ENCODE results near the gene PRDM5. TPM values are rescaled to one million over a fixed set of nuclear protein-coding genes. Genes with fewer than 3 reads are reported as not detected.

Gene PRDM5
- total RNA-seq, 2 donors from 2014 or later, result 9.6 to 36.3 TPM

DNA sequence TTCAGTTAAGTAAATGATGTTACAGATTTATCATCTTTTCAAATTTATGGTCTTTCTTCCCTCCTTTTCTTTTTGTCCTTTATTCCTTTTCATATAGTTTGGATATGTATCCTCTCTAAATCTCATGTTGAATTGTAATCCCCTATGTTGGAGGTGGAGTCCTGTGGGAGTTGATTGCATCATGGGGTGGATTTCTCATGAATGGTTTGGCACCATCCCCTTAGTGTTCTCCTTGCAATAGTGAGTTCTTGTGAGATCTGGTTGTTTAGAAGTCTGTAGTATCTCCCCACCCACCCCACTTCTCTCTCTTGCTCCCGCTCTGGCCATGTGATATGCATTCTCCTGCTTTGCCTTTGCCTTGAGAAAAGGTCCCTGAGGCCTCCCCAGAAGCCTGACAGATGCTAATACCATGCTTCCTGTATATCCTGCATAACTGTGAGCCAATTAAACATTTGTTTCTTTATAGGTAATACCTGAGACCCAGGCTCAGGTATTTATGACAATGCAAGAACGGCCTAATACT is 236.7 kb downstream of the PRDM5 start:
- ATAC-seq (no peak), DNase-seq (no peak)
- no peaks in the 10 kb centered on the region for H3K36me3 ChIP-seq (replicated peaks in 1 of 2; ENCODE audit: insufficient read depth in 1 of 2, low read depth in 2 of 2)
- no peaks in the 10 kb centered on the region for H3K27me3 ChIP-seq
- no peaks in the 10 kb centered on the region for H3K9me3 ChIP-seq
- H3K4me3 ChIP-seq, result no peak overlapping the region
- H3K27ac ChIP-seq, result no peak overlapping the region
- intact Hi-C loops (cut with DNase I), result no loop called here
- WGBS, 2 donors, result 92 to 98% methylated on average over 2 of the region's 2 CpGs
- no peaks in the 10 kb centered on the region for H3K4me1 ChIP-seq
- TF ChIP-seq POLR2A (IDR thresholded peaks at IDR 0.05), result no peak
- TF ChIP-seq, protein P1, sequence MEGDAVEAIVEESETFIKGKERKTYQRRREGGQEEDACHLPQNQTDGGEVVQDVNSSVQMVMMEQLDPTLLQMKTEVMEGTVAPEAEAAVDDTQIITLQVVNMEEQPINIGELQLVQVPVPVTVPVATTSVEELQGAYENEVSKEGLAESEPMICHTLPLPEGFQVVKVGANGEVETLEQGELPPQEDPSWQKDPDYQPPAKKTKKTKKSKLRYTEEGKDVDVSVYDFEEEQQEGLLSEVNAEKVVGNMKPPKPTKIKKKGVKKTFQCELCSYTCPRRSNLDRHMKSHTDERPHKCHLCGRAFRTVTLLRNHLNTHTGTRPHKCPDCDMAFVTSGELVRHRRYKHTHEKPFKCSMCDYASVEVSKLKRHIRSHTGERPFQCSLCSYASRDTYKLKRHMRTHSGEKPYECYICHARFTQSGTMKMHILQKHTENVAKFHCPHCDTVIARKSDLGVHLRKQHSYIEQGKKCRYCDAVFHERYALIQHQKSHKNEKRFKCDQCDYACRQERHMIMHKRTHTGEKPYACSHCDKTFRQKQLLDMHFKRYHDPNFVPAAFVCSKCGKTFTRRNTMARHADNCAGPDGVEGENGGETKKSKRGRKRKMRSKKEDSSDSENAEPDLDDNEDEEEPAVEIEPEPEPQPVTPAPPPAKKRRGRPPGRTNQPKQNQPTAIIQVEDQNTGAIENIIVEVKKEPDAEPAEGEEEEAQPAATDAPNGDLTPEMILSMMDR (IDR thresholded peaks at IDR 0.05), result no peak

DNA sequence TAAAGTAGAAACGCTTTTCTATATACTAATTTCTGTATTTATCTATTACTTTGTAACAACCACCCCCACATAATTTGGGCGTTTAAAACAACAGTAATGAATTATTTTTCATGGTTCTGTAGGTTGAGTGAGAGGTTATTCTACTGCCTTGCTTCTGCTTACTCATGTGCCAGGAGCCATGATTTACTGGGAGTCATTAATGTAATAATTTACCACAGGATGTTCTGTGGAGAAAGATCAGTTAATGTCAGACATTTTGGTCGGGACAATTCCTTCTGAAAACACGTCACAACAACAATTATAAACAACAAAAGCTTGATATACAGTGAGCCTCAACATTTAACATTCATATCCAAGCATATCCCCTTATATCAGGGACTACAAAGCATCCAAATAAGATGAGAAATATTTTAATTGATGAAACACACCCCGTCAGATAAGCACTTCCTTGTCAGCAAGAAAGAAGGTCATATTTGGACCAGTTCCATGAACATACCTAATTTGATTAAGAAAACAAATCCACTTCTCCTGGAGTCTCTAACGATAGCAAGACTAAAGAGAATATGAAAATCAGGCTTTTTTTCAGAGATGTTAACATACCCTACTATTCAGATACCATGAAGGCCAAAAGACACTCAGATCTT is 238.5 kb downstream of the PRDM5 start:
- Histone ChIP-seq H3K36me3 (replicated peaks in 1 of 2; ENCODE audit: insufficient read depth in 1 of 2, low read depth in 2 of 2) (no peaks in the 10 kb centered on the region), H3K4me3 (no peak overlapping the region), H3K27ac (no peak overlapping the region), H3K4me1 (no peaks in the 10 kb centered on the region), H3K27me3 (no peaks in the 10 kb centered on the region), H3K9me3 (no peaks in the 10 kb centered on the region)
- intact Hi-C loops (cut with DNase I), result no loop called here
- 32 to 43% methylated on average over 6 of the region's 6 CpGs for WGBS, 2 donors
- peak; percentile 42 for ATAC-seq
- DNase-seq, result no peak
- TF ChIP-seq, protein P1 (IDR thresholded peaks at IDR 0.05), result no peak
- no peak for TF ChIP-seq POLR2A (IDR thresholded peaks at IDR 0.05)

DNA sequence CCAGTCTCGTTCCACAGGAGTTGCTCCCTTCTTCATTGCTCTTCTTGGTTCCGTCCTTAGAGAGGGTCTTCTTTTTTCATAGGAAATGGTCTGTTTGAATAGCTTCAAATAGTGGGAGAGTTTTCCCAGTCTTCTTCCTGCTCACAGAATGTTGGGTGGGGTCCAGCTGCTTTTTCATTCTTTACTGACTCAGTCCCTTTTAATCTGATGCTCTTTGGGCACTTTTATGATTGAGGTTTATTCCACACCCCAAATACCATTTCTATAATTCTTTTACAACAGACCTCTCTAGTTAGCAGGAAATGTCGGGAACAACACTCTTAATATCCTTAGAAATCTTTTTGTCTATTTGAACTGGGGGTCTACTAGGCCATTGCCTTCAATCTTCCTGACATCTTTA is 239.5 kb downstream of the PRDM5 start:
- intact Hi-C loops (cut with DNase I), result no loop called here
- TF ChIP-seq POLR2A (IDR thresholded peaks at IDR 0.05), result no peak
- Histone ChIP-seq H3K27me3 (no peaks in the 10 kb centered on the region), H3K9me3 (no peaks in the 10 kb centered on the region), H3K4me1 (no peaks in the 10 kb centered on the region), H3K4me3 (no peak overlapping the region), H3K27ac (no peak overlapping the region), H3K36me3 (replicated peaks in 1 of 2; ENCODE audit: insufficient read depth in 1 of 2, low read depth in 2 of 2) (no peaks in the 10 kb centered on the region)
- ATAC-seq (no peak), DNase-seq (no peak)
- WGBS, 2 donors, result 77 to 86% methylated on average over 3 of the region's 3 CpGs

DNA sequence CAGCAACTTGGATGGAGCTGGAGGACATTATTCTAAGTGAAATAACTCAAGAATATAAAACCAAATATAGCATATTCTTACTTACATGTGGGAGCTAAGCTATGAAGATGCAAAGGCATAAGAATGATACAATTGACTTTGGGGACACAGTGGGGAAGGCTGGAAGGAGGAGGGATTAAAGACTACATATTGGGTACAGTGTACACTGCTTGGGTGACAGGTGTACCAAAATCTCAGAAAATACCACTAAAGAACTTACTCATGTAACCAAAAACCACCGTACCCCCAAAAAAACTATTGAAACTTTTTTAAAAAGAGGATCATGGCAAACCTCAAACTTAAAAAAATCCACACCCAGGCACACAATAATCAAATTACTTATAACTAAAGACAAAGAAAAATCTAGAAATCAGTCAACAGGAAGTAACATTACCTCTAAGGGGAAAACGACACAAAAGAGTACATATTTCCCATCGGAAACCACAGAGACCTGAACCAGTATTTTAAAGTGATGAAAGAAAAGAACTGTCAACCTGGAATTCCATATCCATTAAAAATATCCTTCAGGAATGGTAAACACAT is 241.8 kb downstream of the PRDM5 start:
- 86 to 93% methylated on average over 3 of the region's 3 CpGs for WGBS, 2 donors
- Histone ChIP-seq H3K9me3 (no peaks in the 10 kb centered on the region), H3K27ac (no peak overlapping the region), H3K4me3 (no peak overlapping the region), H3K27me3 (no peaks in the 10 kb centered on the region), H3K4me1 (no peaks in the 10 kb centered on the region), H3K36me3 (replicated peaks in 1 of 2; ENCODE audit: insufficient read depth in 1 of 2, low read depth in 2 of 2) (no peaks in the 10 kb centered on the region)
- intact Hi-C loops (cut with DNase I), result no loop called here
- DNase-seq, result no peak
- ATAC-seq, result no peak
- TF ChIP-seq POLR2A (IDR thresholded peaks at IDR 0.05), result no peak
- TF ChIP-seq, protein P1 (IDR thresholded peaks at IDR 0.05), result no peak

DNA sequence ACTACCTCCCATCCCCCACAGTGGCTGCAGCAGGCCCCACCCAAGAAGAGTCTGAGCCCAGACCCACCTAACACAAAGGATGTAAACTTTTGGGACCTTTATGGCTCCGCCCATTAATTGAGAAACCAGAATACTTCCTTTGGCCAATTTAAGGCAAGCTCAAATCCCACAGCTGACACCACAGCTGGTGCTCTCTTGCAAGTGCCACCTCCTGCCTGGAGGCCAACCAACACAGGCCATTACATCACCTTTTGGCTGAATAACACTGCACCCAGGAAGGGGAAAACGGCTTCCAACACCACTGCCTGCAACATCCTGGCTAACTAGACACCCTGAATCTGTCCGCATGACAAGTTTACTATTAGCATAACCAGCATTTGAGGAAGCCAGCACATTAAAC is 248.8 kb downstream of the PRDM5 start:
- intact Hi-C loops (cut with DNase I), result no loop called here
- H3K36me3 ChIP-seq (replicated peaks in 1 of 2; ENCODE audit: insufficient read depth in 1 of 2, low read depth in 2 of 2), result no peaks in the 10 kb centered on the region
- ATAC-seq (no peak), DNase-seq (no peak)
- no peaks in the 10 kb centered on the region for H3K4me1 ChIP-seq
- no peak overlapping the region for H3K4me3 ChIP-seq
- 93 to 95% methylated on average over 3 of the region's 3 CpGs for WGBS, 2 donors
- no peaks in the 10 kb centered on the region for H3K9me3 ChIP-seq
- TF ChIP-seq POLR2A (IDR thresholded peaks at IDR 0.05), result no peak
- TF ChIP-seq, protein P1 (IDR thresholded peaks at IDR 0.05), result no peak
- no peak overlapping the region for H3K27ac ChIP-seq
- H3K27me3 ChIP-seq, result no peaks in the 10 kb centered on the region

All from body of pancreas (tissue), 4 donors.